GM12878 (cell line): ENCODE results near the gene ANKFY1.

Experiments
- BCL3 ChIP-seq: IDR thresholded peaks from 2 replicates; pipeline ENCODE4 v1.6.1; 2011; ENCODE audit warnings: borderline replicate concordance, low read depth, mild to moderate bottlenecking, moderate library complexity, low read length; ENCODE audit not compliant: insufficient read depth, poor library complexity, severe bottlenecking
- IRF3 ChIP-seq: fragments of 450-650 bp; IDR thresholded peaks from 2 replicates; pipeline ENCODE4 v1.6.1; 2014; ENCODE audit warnings: mild to moderate bottlenecking

GRCh38 chr17:4180791-4181190, 83.0 kb downstream of the ANKFY1 start:
- TF ChIP-seq IRF3 (no peak), BCL3 (no peak)
